Fibroblast of lung (primary cell): ENCODE data around the gene RCCD1. TPM values are rescaled to one million over a fixed set of nuclear protein-coding genes. Genes with fewer than 3 reads are reported as not detected.

Experiments used
- DNase-seq, 2 donors: peaks; one replicate each; pipeline versions ENCODE4 v3.0.0 to v3.0.0-alpha.2; 2010; ENCODE audit warnings: low read depth in 2 of 2
- H2AFZ ChIP-seq: 2 replicates; pipeline ENCODE4 v1.5.1; 2012; ENCODE audit warnings: low read length, control low read depth, inconsistent platforms
- H3K27ac ChIP-seq: 2 replicates; pipeline ENCODE4 v1.5.1; 2011; ENCODE audit warnings: low read length, control low read depth; ENCODE audit not compliant: insufficient read depth
- H3K27me3 ChIP-seq: 2 replicates; pipeline ENCODE4 v1.5.1; 2011; ENCODE audit warnings: mild to moderate bottlenecking, low read length; ENCODE audit not compliant: control insufficient read depth, insufficient read depth
- H3K36me3 ChIP-seq: 2 replicates; pipeline ENCODE4 v1.5.1; 2011; ENCODE audit warnings: low read length; ENCODE audit not compliant: control insufficient read depth, insufficient read depth
- H3K4me1 ChIP-seq: 2 replicates; pipeline ENCODE4 v1.5.1; 2011; ENCODE audit warnings: low read length; ENCODE audit not compliant: control insufficient read depth, insufficient read depth; ENCODE audit errors: extremely low read depth
- H3K4me2 ChIP-seq: 2 replicates; pipeline ENCODE4 v1.5.1; 2011; ENCODE audit warnings: low read length, control low read depth; ENCODE audit not compliant: insufficient read depth; ENCODE audit errors: extremely low read depth
- H3K4me3 ChIP-seq, 4 experiments: fragments of 200-600 bp in 1 of 4; sonication (generic) in 1 of 4; replicated peaks in 1 of 4; 2 replicates each; pipeline ENCODE4 v1.5.1; 2011 to 2016; ENCODE audit warnings: low read length in 4 of 4, low read depth in 3 of 4, mild to moderate bottlenecking in 3 of 4, control low read depth in 2 of 4, inconsistent platforms in 1 of 4, mixed read lengths in 1 of 4; ENCODE audit not compliant: insufficient read depth in 1 of 4; ENCODE audit errors: control extremely low read depth in 1 of 4
- H3K79me2 ChIP-seq: 2 replicates; pipeline ENCODE4 v1.5.1; 2012; ENCODE audit warnings: mild to moderate bottlenecking, low read length, inconsistent platforms; ENCODE audit not compliant: control insufficient read depth, insufficient read depth
- H3K9ac ChIP-seq: 2 replicates; pipeline ENCODE4 v1.5.1; 2011; ENCODE audit warnings: mild to moderate bottlenecking, low read length, control low read depth; ENCODE audit not compliant: insufficient read depth
- H3K9me3 ChIP-seq: 2 replicates; pipeline ENCODE4 v1.5.1; 2012; ENCODE audit warnings: low read depth, low read length; ENCODE audit not compliant: control insufficient read depth, insufficient read depth
- H4K20me1 ChIP-seq: 2 replicates; pipeline ENCODE4 v1.5.1; 2011; ENCODE audit warnings: low read length; ENCODE audit not compliant: control insufficient read depth, insufficient read depth; ENCODE audit errors: extremely low read depth
- CTCF ChIP-seq, 2 donors: IDR thresholded peaks in 1 of 2; conservative IDR thresholded peaks in 1 of 2; 1 replicate in 1 of 2; 2 replicates in 1 of 2; pipeline ENCODE4 v1.5.1; 2011 to 2012; ENCODE audit warnings: low read length in 2 of 2, control low read depth in 1 of 2, inconsistent platforms in 1 of 2, low read depth in 1 of 2, mild to moderate bottlenecking in 1 of 2
- EZH2 ChIP-seq: IDR thresholded peaks from 2 replicates; pipeline ENCODE4 v1.5.1; 2012; ENCODE audit warnings: low read length, control low read depth, mild to moderate bottlenecking; ENCODE audit errors: missing control alignments
- polyA plus RNA-seq, 2 donors: library from polyadenylated mRNA; depleted of rRNA in 1 of 2; stranded (reverse) in 1 of 2; unstranded in 1 of 2; fragments of >200 nt; gene quantifications; 2 replicates each; pipeline ENCODE4 v1.2.1, GENCODE V29; 2011 to 2012; ENCODE audit warnings: missing spikeins in 1 of 2
- total RNA-seq: library from RNA; depleted of rRNA; stranded (reverse); fragments of >200 nt; gene quantifications from 2 replicates; pipeline ENCODE4 v1.2.1, GENCODE V29; 2014

Gene RCCD1
- total and polyA plus RNA-seq, 2 donors (not counting 1 experiment from before 2014, with no cell fraction given): 5.9 to 14.2 TPM

DNA sequence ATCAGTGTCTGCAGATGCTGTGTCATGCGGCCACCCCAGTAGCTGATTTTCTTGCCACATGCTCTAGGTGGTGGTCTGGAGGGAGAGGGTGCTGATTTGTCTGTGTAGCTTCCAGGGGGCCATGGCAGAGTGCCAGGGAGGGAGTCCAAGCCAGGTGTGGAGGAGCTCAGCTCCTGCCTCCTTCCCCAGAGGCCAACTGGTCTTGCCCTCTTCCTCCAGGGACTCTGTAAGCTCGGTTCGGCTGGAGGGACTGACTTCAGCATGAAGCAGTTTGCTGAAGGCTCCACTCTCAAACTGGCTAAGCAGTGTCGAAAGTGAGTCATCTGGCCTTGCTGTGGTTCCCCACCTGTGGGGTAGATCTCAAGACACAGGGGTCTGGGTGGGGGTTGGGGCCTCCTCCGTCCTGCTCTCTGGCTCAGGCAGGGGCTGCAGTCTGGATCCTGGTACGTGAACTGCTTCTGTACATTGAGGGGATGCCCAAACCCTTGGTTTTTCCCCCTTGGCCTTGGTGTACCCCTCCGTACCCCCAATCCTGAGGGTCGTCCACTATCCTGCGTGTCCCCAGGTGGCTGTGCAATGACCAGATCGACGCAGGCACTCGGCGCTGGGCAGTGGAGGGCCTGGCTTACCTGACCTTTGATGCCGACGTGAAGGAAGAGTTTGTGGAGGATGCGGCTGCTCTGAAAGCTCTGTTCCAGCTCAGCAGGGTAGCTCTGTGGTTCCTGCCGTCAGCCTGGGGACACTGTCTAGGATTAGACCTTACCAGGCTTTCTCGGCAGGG is 6.9 kb upstream of the RCCD1 start:
- Histone ChIP-seq H3K79me2 (no peaks in the 10 kb centered on the region), H2AFZ (no peak overlapping the region), H3K27ac (no peak overlapping the region), H3K4me1 (no peaks in the 10 kb centered on the region), H3K27me3 (no peaks in the 10 kb centered on the region), H3K4me2 (no peak overlapping the region), H3K9me3 (no peaks in the 10 kb centered on the region), H3K36me3 (peaks cover 35% of the 10 kb centered on the region), H3K4me3 (no peak overlapping the region), H4K20me1 (no peaks in the 10 kb centered on the region), H3K9ac (no peak overlapping the region)
- DNase-seq: no peak
- TF ChIP-seq CTCF (conservative IDR thresholded peaks at IDR 0.05 in 1 of 2, IDR thresholded peaks at IDR 0.05 in 1 of 2; ENCODE audit: low read depth in 1 of 2, low read length in 2 of 2) (no peak), EZH2 (no peak)

DNA sequence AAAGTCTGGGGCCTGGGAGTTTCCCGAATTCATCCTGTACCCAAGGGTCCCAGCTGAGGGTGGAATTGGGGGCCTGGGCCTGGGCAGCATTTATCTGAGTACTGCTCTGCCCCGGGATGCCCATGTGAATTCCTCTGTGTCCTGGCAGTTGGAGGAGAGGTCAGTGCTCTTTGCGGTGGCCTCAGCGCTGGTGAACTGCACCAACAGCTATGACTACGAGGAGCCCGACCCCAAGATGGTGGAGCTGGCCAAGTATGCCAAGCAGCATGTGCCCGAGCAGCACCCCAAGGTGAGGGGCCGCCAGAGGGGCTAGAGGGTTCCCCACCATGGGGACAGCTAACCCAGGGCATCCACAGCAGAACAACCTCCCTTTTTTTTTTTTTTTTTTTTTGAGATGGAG is 6.2 kb upstream of the RCCD1 start:
- Histone ChIP-seq H3K9ac (no peak overlapping the region), H2AFZ (no peak overlapping the region), H3K4me2 (no peak overlapping the region), H3K4me1 (no peaks in the 10 kb centered on the region), H3K4me3 (no peak overlapping the region), H3K36me3 (peaks cover 39% of the 10 kb centered on the region), H3K79me2 (no peaks in the 10 kb centered on the region), H4K20me1 (no peaks in the 10 kb centered on the region), H3K27ac (no peak overlapping the region), H3K9me3 (no peaks in the 10 kb centered on the region), H3K27me3 (no peaks in the 10 kb centered on the region)
- TF ChIP-seq EZH2: no peak
- TF ChIP-seq CTCF (conservative IDR thresholded peaks at IDR 0.05 in 1 of 2, IDR thresholded peaks at IDR 0.05 in 1 of 2; ENCODE audit: low read depth in 1 of 2, low read length in 2 of 2): no peak
- DNase-seq: no peak

- H3K36me3 ChIP-seq: peaks cover 43% of the 10 kb centered on the region
- no peak overlapping the region for H3K27ac ChIP-seq
- no peak for DNase-seq
Measured at GRCh38 chr15:90949979-90950675, 4.6 kb upstream of the RCCD1 start.

More at GRCh38 chr15:90949979-90950675, 4.6 kb upstream of the RCCD1 start:
- no peak overlapping the region for H3K4me2 ChIP-seq
- no peaks in the 10 kb centered on the region for H4K20me1 ChIP-seq
- H3K4me3 ChIP-seq: no peak overlapping the region
- H3K9me3 ChIP-seq: no peaks in the 10 kb centered on the region
- H3K4me1 ChIP-seq: no peaks in the 10 kb centered on the region
- TF ChIP-seq CTCF (conservative IDR thresholded peaks at IDR 0.05 in 1 of 2, IDR thresholded peaks at IDR 0.05 in 1 of 2; ENCODE audit: low read depth in 1 of 2, low read length in 2 of 2) (no peak), EZH2 (no peak)
- H3K9ac ChIP-seq: no peak overlapping the region
- no peaks in the 10 kb centered on the region for H3K27me3 ChIP-seq
- no peaks in the 10 kb centered on the region for H3K79me2 ChIP-seq
- H2AFZ ChIP-seq: no peak overlapping the region
